ENCODE measurements around the gene PLCB3.

Gene PLCB3

DNA sequence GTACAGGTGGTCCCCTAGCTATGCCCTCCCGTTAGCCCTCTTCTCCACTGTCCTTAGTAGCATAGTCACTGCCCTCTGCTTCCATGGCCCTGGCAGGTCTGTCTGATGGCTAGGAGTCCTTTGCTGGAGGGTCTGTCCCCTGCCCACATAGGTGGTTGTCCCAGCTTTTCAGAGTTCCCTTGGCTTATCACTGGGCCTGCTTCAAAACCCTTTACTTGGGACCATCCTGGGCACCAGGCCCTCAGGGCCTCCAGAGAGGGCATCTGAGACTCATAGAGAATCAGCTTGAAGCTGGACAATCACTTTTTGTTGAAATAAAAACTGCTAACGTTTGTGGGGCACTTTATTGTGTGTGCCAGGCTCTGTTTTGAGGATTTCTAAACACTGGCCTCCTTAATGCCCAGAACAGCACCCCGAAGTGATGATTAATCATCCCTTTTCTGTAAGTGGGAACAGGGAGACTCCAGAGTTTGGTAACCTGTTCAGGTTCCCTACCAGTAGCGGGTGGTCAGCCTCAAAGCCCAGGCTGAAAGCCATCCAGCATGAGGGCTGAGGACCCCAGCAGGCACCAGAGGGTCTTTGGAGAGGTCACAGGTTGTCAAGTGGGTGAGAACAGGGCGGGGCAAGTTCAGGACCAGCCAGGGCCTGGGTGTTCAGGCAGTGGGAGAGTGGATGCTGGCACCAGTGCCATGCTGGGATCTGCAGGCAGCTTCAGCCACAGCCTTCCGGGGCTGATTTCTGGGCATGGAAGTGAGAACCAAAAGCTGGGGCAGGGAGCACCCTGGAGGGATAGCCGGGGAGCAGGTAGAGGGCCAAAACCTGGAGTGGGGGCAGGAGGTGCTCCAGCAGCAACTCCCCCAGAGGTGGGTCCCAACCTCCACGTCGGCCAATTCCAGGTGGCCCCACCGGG is 39.3 kb downstream of the PLCB3 start:
- no peak for DNase-seq

- no peak for DNase-seq
Measured at GRCh38 chr11:64291262-64291751, 40.0 kb downstream of the PLCB3 start, which contains the start of gene KCNK4. Gene KCNK4 (plus strand): TSS chr11:64291302. CDS start chr11:64293019, 1,717 bp downstream.

DNA sequence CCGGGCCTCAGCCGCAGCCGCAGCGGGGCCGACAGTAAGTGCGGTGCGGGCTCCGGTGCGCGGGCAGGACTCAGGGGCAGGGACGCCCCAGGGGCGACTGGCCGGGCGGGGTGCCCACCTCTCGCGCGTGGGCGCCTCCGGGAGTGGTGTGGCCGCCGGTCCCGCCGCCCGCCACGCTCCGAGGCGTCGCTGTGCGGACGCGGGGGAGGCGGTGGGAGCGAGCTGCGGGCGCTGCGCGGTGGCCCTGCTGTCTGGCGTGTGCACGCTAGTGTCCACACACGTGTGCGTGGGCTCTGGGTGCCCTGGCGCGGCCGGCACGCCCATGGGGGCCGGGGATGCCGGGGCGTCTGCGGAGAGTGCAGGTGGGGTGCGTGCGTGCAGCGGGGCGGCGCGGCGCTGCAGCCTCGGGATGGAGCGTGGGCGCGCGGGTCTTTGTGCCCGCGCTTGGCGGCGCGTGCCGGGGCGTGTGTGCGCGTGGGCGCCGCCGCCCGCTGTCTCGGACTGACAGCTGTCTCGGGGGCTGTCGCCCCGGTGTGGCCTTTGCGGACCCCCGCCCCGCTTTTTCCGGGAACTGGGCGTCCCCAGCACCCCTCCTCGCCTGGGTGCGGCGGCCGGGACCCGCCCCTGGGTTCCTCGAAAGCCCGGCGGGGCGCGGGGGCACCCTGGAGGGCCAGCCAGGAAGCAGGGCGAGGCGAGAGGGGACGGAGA is 40.6 kb downstream of the PLCB3 start:
- no peak for DNase-seq

GRCh38 chr11:64292460-64293254 is 41.3 kb downstream of the PLCB3 start:
- DNase-seq, result no peak

DNA sequence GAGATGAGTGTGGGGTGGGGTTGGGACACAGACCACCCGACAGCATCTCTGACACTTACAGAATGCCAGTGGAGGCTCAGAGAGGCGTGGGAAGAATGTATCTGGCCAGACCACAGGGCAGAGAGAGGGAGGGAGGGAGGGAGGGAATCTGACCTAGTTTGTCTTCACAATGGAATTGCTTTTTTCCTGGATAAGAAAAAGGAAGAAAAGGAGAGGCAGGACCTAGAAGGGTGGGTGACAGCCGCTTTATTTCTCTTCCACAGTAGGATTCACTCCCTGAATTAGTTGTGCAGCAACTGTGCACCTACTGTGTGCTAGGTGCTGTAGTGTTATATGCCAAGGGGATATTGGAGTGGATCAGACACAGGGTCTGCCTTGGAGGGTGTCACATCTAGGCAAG is 43.4 kb downstream of the PLCB3 start:
- no peak for DNase-seq

- no peak for DNase-seq
Measured at GRCh38 chr11:64295760-64296159, 44.4 kb downstream of the PLCB3 start.

- no peak for DNase-seq
Measured at GRCh38 chr11:64296236-64296635, 44.9 kb downstream of the PLCB3 start.

DNA sequence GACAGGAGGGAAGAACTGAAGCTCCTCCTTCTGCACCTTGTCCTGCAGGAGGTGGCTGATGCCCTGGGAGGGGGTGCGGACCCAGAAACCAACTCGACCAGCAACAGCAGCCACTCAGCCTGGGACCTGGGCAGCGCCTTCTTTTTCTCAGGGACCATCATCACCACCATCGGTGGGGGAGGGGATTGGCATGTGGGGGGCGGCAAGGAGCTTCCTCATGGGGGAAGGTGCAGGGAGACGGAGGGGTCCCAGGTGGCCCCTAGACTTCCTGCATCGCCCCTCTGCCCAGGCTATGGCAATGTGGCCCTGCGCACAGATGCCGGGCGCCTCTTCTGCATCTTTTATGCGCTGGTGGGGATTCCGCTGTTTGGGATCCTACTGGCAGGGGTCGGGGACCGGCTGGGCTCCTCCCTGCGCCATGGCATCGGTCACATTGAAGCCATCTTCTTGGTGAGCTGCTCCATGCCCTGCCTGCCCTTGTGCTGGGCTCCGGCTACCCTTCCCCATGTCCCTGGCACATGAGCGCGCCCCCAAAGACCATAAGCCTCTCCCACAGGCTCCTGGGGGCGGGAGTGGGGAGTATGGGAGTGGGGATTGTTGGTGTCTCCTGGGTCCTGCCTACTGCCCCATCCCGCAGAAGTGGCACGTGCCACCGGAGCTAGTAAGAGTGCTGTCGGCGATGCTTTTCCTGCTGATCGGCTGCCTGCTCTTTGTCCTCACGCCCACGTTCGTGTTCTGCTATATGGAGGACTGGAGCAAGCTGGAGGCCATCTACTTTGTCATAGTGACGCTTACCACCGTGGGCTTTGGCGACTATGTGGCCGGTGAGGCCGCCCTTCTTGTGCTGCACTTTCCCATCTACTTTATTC is 45.7 kb downstream of the PLCB3 start:
- DNase-seq, result no peak

DNA sequence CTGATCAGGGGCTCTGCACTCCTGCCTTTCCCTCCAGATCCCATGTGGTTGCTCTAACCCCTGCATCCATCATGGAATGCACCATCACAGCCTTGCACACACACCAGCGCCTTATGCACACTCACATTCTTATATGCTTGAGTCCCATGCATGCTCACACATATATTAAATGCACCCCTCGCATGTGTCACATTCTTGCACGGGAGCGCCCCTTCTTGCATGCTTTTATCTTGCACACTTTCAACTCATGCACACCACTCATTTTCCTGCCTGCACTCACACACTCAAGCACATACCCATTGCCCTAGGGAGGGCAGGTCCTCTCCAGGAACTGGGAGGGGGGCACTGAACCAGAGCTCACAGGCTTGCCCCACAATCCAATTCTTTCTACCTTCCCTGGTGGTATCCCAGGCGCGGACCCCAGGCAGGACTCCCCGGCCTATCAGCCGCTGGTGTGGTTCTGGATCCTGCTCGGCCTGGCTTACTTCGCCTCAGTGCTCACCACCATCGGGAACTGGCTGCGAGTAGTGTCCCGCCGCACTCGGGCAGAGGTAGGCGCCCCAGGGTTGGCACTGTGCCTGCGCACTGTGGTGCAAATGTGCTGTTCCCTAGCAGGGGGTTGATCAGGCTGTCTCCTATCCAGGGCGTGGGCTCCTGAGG is 46.5 kb downstream of the PLCB3 start:
- no peak for DNase-seq

DNA sequence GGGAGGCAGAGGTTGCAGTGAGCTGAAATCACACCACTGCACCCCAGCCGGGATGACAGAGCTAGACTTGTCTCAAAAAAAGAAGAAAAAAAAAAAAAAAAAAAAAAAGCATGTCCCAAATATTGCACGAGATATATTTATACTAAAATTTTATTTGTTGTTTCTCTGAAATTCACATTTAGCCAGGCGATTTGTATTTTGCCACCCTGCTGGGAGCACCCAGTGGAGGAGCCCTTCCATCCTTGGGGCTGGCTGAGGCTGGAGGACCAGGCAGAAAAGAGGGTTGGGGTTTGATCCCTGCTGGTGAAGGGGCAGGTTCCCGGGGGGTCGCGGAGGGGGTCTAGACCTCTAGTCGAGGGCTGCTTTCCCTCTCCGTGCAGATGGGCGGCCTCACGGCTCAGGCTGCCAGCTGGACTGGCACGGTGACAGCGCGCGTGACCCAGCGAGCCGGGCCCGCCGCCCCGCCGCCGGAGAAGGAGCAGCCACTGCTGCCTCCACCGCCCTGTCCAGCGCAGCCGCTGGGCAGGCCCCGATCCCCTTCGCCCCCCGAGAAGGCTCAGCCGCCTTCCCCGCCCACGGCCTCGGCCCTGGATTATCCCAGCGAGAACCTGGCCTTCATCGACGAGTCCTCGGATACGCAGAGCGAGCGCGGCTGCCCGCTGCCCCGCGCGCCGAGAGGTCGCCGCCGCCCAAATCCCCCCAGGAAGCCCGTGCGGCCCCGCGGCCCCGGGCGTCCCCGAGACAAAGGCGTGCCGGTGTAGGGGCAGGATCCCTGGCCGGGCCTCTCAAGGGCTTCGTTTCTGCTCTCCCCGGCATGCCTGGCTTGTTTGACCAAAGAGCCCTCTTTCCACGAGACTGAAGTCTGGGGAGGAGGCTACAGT is 47.9 kb downstream of the PLCB3 start:
- no peak for DNase-seq

DNA sequence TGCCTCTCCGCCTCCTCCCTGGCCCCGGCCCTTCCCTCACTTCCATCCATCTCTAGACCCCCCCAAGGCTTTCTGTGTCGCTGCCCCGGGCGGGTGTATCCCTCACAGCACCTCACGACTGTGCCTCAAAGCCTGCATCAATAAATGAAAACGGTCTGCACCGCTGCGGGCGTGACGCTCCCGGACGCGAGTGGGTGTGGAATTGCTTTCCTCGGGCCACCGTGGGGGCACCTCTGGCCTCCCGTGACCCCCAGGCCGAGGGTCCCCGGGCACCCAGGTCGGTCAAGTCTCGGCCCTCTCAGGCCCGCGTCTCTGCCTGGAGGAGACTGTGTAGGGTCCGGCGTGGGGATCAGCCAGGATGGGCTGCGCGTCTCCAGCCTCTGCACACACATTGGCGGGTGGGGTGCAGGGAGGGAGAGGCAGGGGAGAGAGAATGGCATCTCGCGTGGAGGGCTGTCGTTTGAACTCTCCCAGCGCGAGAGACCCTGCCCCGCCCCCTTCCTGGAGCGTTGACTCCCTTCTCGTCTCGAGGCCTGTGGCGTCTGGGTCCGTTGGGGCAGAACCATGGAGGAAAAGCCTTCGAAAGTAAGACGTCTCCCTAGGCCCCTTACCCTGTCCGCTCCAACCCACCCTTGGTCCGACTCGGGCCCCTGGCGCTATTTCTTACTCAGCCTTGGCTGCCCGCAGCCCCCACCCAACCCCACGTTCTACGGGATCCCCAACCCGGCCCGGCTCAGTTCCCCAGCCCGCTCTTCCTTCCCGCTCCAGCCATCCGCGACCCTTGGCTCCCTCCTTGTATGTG is 48.7 kb downstream of the PLCB3 start, which contains the start of gene CATSPERZ:
Gene CATSPERZ (plus strand): TSS at position 512 of the 802 bp plus-strand sequence. CDS start 53 bp downstream, at position 565.
- DNase-seq, result no peak

- no peak for DNase-seq
Measured at GRCh38 chr11:64303109-64304031, 52.0 kb downstream of the PLCB3 start.

- no peak for DNase-seq
Measured at GRCh38 chr11:64304032-64304315, 52.6 kb downstream of the PLCB3 start.

DNA sequence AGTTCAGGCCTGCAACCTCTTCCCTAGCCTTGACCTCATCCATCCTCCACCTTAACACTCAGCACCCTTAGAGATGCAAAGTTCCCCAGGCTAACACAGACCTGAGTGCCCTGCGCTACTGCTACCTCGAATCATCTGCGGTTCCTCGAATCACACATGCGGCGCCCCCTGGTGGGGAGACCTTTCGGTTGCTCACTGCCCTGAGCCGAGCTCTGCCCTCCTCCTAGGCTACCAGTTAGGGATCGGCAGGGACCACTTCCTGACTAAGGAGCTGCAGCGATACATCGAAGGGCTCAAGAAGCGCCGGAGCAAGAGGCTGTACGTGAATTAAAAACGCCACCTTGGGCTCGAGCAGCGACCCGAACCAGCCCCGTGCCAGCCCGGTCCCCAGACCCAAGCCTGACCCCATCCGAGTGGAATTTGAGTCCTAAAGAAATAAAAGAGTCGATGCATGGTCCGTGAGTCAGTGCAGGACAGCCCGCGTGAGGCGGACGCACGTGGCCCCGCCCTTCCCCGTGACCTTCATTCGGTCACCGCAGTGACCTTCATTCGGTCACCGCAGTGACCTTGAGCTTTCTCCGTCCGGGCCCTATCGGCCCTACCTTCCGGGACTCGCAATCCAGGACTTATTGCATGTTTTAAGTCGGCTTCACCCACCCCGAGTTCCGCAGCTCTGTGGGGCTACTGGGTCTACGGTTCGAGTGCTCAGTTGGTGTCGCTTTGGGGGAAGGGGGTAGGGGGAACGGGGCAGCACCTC is 53.2 kb downstream of the PLCB3 start:
- DNase-seq, result peak; percentile 92 to 97

- DNase-seq, result peak; percentile 99
Measured at GRCh38 chr11:64305075-64305690, 53.9 kb downstream of the PLCB3 start, which contains the start of gene ESRRA. Gene ESRRA (plus strand): TSS chr11:64305524. CDS start chr11:64307180, 1,656 bp downstream.

- DNase-seq, result peak; percentile 63 to 80
Measured at GRCh38 chr11:64305691-64306562, 54.6 kb downstream of the PLCB3 start.
